HUES6 (cell line): ENCODE results near the gene MEGF11.

Experiments
- H3K27ac ChIP-seq: 2 replicates; pipeline ENCODE4 v1.7.0; 2013; ENCODE audit warnings: low read depth, mild to moderate bottlenecking, low read length, inconsistent platforms
- H3K27me3 ChIP-seq: 2 replicates; pipeline ENCODE4 v1.6.1; 2013; ENCODE audit warnings: low read length; ENCODE audit not compliant: control insufficient read depth, insufficient read depth
- H3K36me3 ChIP-seq: 2 replicates; pipeline ENCODE4 v1.6.1; 2013; ENCODE audit warnings: low read length; ENCODE audit not compliant: control insufficient read depth, insufficient read depth
- H3K4me1 ChIP-seq: 2 replicates; pipeline ENCODE4 v1.6.1; 2013; ENCODE audit warnings: low read length; ENCODE audit not compliant: control insufficient read depth, insufficient read depth
- H3K4me3 ChIP-seq: 2 replicates; pipeline ENCODE4 v1.5.1; 2013; ENCODE audit warnings: low read depth, low read length
- H3K9ac ChIP-seq: one replicate; pipeline ENCODE4 v1.6.1; 2013; ENCODE audit warnings: mild to moderate bottlenecking, low read length
- H3K9me3 ChIP-seq: 2 replicates; pipeline ENCODE4 v1.6.1; 2013; ENCODE audit warnings: low read depth, low read length; ENCODE audit not compliant: control insufficient read depth, insufficient read depth

Gene MEGF11

GRCh38 chr15:66023311-66023972, 230.1 kb downstream of the MEGF11 start:
- H3K36me3 ChIP-seq = no peaks in the 10 kb centered on the region
- H3K9me3 ChIP-seq = no peaks in the 10 kb centered on the region
- H3K27ac ChIP-seq = no peak overlapping the region
- no peak overlapping the region for H3K9ac ChIP-seq
- H3K27me3 ChIP-seq = no peaks in the 10 kb centered on the region
- peaks cover 30% of the 10 kb centered on the region for H3K4me1 ChIP-seq
- no peak overlapping the region for H3K4me3 ChIP-seq

DNA sequence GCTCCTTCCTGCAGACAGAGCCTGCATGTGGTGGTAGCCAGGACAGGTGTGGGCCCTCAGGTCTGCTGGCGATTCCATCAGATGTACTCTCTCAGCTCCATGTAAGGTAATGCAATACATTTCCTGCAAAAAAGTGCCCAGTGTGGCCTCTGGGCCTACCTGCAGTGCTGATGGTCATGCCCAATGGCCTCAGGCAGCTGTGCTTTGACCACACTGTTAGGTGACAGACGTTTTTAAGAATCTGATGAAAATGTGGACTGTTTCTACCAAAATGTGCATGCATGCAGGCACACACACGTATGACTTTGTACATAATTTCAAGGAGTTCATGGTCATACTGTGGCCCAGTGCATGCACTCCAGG, 231.4 kb downstream of the MEGF11 start:
- Histone ChIP-seq H3K4me3 (no peak overlapping the region), H3K4me1 (peaks cover 30% of the 10 kb centered on the region), H3K27me3 (no peaks in the 10 kb centered on the region), H3K36me3 (no peaks in the 10 kb centered on the region), H3K9me3 (no peaks in the 10 kb centered on the region), H3K27ac (no peak overlapping the region), H3K9ac (no peak overlapping the region)

DNA sequence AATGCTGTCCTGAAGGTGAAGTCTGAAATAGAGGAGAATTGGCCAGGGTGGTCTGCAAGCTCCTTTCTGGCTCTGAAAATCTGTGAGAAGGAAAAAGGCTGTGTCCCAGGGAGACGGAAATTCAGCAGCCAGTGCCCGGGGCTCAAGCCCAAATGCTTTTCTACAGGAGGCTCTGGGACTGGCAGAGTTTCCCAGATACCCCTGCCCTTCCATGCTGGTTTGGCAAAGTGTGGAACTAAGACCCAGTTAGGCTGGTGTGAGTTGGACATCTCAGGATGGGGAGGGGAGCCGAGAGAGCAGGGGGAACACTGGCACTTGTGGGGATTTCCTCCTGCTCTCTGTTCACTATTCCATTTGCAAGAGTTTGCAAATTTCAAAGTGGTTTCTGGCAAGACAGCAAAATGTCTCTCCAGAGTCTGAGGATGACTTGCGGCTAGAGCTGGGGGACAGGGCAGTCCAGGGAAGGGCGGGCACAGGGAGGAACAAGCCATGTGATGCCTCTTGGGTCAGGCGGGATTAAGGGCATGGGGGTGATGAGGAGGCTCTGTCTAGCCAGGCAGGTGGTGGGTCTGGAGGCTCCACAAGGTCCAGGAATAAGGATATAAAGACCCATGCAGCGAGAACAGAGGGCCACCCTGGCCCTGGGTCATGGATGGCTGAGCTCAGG, 231.9 kb downstream of the MEGF11 start:
- Histone ChIP-seq H3K27ac (no peak overlapping the region), H3K27me3 (no peaks in the 10 kb centered on the region), H3K9ac (no peak overlapping the region), H3K36me3 (no peaks in the 10 kb centered on the region), H3K4me1 (peaks cover 30% of the 10 kb centered on the region), H3K9me3 (no peaks in the 10 kb centered on the region), H3K4me3 (no peak overlapping the region)

- H3K4me1 ChIP-seq = peaks cover 21% of the 10 kb centered on the region
Measured at GRCh38 chr15:66019826-66020398, 233.6 kb downstream of the MEGF11 start.

GRCh38 chr15:66019368-66019767, 234.2 kb downstream of the MEGF11 start:
- Histone ChIP-seq H3K27ac (no peak overlapping the region), H3K36me3 (no peaks in the 10 kb centered on the region), H3K4me3 (no peak overlapping the region), H3K27me3 (no peaks in the 10 kb centered on the region), H3K9ac (no peak overlapping the region), H3K4me1 (peaks cover 20% of the 10 kb centered on the region), H3K9me3 (no peaks in the 10 kb centered on the region)

More at GRCh38 chr15:66019826-66020398, 233.6 kb downstream of the MEGF11 start:
- no peak overlapping the region for H3K4me3 ChIP-seq
- no peak overlapping the region for H3K27ac ChIP-seq
- H3K36me3 ChIP-seq = no peaks in the 10 kb centered on the region
- no peaks in the 10 kb centered on the region for H3K27me3 ChIP-seq
- H3K9me3 ChIP-seq = no peaks in the 10 kb centered on the region
- H3K9ac ChIP-seq = no peak overlapping the region

- Histone ChIP-seq H3K4me1 (peaks cover 18% of the 10 kb centered on the region), H3K9me3 (no peaks in the 10 kb centered on the region), H3K9ac (no peak overlapping the region), H3K27ac (no peak overlapping the region), H3K36me3 (no peaks in the 10 kb centered on the region), H3K27me3 (no peaks in the 10 kb centered on the region), H3K4me3 (no peak overlapping the region)
Measured at GRCh38 chr15:66018488-66018797, 235.1 kb downstream of the MEGF11 start.

DNA sequence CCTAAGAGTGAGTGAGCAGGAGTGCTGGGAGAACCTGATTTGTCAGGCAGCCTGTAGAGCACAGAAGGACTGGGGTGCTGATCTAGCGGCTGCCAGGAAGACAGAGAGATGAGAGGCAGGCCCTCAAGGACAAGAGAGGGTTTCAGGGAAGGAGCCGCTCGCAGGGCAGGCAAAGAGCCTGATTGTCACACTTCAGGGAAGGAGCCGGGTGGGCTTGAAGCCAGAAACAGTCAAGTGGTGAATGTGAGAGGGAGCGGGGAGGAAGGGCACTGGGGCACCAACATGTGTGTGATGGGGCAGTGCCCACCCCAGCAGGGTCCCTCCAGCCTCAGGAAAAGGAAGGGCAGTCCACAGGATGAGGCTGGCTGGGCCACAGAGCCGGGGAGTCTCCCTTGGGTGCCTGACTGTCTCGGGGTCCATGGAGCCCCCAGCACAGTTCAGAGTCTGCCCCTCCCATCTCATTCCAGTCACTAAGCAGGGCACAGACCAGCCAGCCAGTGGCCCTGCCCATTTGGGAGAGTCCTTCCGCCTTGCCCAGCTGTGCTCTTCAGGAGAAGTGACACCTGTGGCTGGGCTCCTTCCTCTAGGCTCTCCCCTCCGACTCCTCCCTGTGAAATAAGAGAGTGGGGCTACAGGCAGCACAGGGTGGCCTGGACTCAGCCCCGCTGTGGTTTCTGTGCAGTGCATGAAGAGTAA, 235.6 kb downstream of the MEGF11 start:
- no peaks in the 10 kb centered on the region for H3K27me3 ChIP-seq
- H3K27ac ChIP-seq = no peak overlapping the region
- H3K4me1 ChIP-seq = peaks cover 15% of the 10 kb centered on the region
- no peaks in the 10 kb centered on the region for H3K36me3 ChIP-seq
- H3K9ac ChIP-seq = no peak overlapping the region
- H3K4me3 ChIP-seq = no peak overlapping the region
- no peaks in the 10 kb centered on the region for H3K9me3 ChIP-seq

GRCh38 chr15:66017000-66017399, 236.6 kb downstream of the MEGF11 start:
- H3K4me1 ChIP-seq = peaks cover 15% of the 10 kb centered on the region
- no peak overlapping the region for H3K27ac ChIP-seq
- no peaks in the 10 kb centered on the region for H3K27me3 ChIP-seq
- H3K9ac ChIP-seq = no peak overlapping the region
- no peaks in the 10 kb centered on the region for H3K36me3 ChIP-seq
- H3K9me3 ChIP-seq = no peaks in the 10 kb centered on the region
- H3K4me3 ChIP-seq = no peak overlapping the region

DNA sequence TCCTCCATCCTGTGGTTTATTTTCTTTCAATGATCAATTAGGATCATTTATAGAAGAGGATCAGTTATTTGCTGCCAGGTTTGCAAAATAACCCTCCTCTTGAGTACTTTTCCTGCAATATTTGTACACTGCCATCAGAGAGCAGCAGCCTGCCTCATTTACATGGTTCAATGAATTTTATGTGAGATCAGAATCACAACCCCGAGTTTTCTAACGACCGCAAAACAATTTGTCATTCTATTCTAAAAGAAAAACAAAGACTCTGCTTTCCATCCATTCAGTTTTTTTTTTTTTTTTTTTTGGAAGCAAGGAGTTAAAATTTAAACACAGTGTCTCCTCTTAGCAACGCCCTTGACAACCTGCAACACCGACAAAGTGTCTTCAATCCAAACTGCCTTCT, 237.4 kb downstream of the MEGF11 start:
- Histone ChIP-seq H3K27ac (no peak overlapping the region), H3K27me3 (no peaks in the 10 kb centered on the region), H3K4me3 (no peak overlapping the region), H3K4me1 (peaks cover 15% of the 10 kb centered on the region), H3K36me3 (no peaks in the 10 kb centered on the region), H3K9ac (no peak overlapping the region), H3K9me3 (no peaks in the 10 kb centered on the region)

DNA sequence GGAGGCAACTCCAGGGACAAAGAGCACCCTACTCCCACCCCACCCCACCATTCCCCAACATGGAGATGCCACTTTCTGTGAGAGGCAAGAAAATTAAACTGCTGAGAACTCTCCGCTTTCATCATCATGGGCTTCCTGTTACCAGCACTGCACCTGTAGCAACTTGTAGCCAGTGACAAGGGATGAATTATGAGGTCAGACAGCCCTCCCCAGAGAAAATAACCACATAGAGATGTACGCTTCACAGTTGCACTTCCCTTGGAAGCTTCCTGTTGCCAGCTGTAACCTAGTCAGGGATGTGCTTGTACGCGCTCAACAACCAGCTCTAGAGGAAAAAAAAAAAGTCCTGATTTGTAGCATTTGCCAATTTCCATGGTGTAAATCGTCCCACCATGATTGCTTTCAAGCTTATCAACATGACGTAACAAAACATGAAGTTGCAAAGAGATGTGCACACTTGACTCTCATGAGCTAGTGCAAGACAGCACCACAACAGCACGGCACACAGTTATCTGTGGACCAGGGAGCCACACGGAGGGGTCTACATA, 238.8 kb downstream of the MEGF11 start:
- Histone ChIP-seq H3K36me3 (no peaks in the 10 kb centered on the region), H3K9me3 (no peaks in the 10 kb centered on the region), H3K9ac (no peak overlapping the region), H3K4me1 (peaks cover 9% of the 10 kb centered on the region), H3K27ac (no peak overlapping the region), H3K4me3 (no peak overlapping the region), H3K27me3 (no peaks in the 10 kb centered on the region)

DNA sequence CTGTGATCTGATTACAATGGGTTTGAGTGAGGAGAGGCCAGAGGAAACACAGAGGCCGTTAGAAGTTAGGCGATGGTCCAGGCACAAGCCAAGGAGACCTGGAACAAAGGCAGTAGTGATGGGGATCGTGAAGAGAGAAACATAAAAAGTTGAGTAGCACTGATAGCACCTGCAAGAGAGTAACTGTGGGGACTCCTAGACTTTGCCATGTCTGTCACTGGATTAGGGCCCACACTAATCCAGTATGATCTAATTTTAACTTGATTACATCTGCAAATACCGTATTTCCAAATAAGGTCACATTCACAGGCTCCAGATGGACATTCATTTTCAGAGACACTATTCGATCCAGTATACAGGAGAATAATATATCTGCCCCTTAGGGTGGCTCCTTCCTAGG, 239.5 kb downstream of the MEGF11 start:
- H3K4me3 ChIP-seq = no peak overlapping the region
- no peaks in the 10 kb centered on the region for H3K27me3 ChIP-seq
- H3K27ac ChIP-seq = no peak overlapping the region
- no peaks in the 10 kb centered on the region for H3K36me3 ChIP-seq
- H3K4me1 ChIP-seq = peaks cover 4% of the 10 kb centered on the region; the same call in 1 of the 2 replicates
- H3K9ac ChIP-seq = no peak overlapping the region
- H3K9me3 ChIP-seq = no peaks in the 10 kb centered on the region
